ENCODE results near the gene NUP54. TPM values are rescaled to one million over a fixed set of nuclear protein-coding genes. Genes with fewer than 3 reads are reported as not detected.
A peak's percentile ranks its signal among the peaks of the same experiment; 100 is the strongest.

NUP54 gene
- total and polyA plus RNA-seq, 9 of the 15 experiments (the other 6 are each of a cell fraction or from before 2014, with no cell fraction given), result 29.6 to 115 (median 67.7) TPM

GRCh38 chr4:76148142-76148865 is at the start of gene NUP54 (continued):
- TF ChIP-seq SIN3A (IDR thresholded peaks at IDR 0.05; ENCODE audit: borderline replicate concordance in 2 of 2, control insufficient read depth in 1 of 2, low read depth in 2 of 2, low read length in 2 of 2) (peak; percentile 69 to 93; a peak in 3 of 4 replicates), CBFA2T3 (IDR thresholded peaks at IDR 0.05) (no peak), ZBTB8A (IDR thresholded peaks at IDR 0.05; ENCODE audit: partially characterized antibody) (no peak), FOXP4 (CRISPR knock-in tag; IDR thresholded peaks at IDR 0.05; ENCODE audit: borderline replicate concordance) (no peak; the same call in 1 of the 2 replicates), ZBTB26 (CRISPR knock-in tag; IDR thresholded peaks at IDR 0.05) (no peak), CREM (IDR thresholded peaks at IDR 0.05; ENCODE audit: low read depth) (peak; percentile 94), DNMT1 (IDR thresholded peaks at IDR 0.05) (no peak), NRF1 (conservative IDR thresholded peaks at IDR 0.05 in 1 of 2, IDR thresholded peaks at IDR 0.05 in 1 of 2) (peak; percentile 43 to 57), RHOXF2B (CRISPR knock-in tag; conservative IDR thresholded peaks at IDR 0.05) (0 out of 2 replicates have a peak, but pooled peaks have one; percentile 20), NR2C2 (CRISPR knock-in tag; IDR thresholded peaks at IDR 0.05) (peak; percentile 73), NR2C2 (tag; IDR thresholded peaks at IDR 0.05) (peak; percentile 80), NONO (IDR thresholded peaks at IDR 0.05; ENCODE audit: low read depth in 2 of 2, low read length in 1 of 2) (peak; percentile 28 to 66), CGGBP1 (CRISPR knock-in tag; IDR thresholded peaks at IDR 0.05) (peak; percentile 47; the same call in 1 of the 2 replicates), MAFG (tag; conservative IDR thresholded peaks at IDR 0.05) (0 out of 2 replicates have a peak, but pooled peaks have one; percentile 44), PRDM10 (IDR thresholded peaks at IDR 0.05; ENCODE audit: partially characterized antibody) (peak; percentile 23), ZNF124 (CRISPR knock-in tag; IDR thresholded peaks at IDR 0.05) (no peak), TRIM24 (IDR thresholded peaks at IDR 0.05) (peak in 1 of 2 experiments; percentile 97; a peak in 2 of 4 replicates), HDAC1 (IDR thresholded peaks at IDR 0.05) (peak; percentile 49 to 96; a peak in 2 of 4 replicates), TCF15 (CRISPR knock-in tag; IDR thresholded peaks at IDR 0.05) (no peak), TAF15 (IDR thresholded peaks at IDR 0.05; ENCODE audit: low read depth, low read length) (no peak), FOXJ3 (CRISPR knock-in tag; IDR thresholded peaks at IDR 0.05) (no peak)

Data from K562 (cell line).